ENCODE measurements around the gene FMO4.

GRCh38 chr1:171279234-171279633, 34.7 kb upstream of the FMO4 start:
- TF ChIP-seq TCF7L2 (IDR thresholded peaks at IDR 0.05; ENCODE audit: low read depth, low read length) = no peak
- no peak for TF ChIP-seq CTCF (IDR thresholded peaks at IDR 0.05)
- no peak for TF ChIP-seq SIN3A (IDR thresholded peaks at IDR 0.05; ENCODE audit: borderline replicate concordance, insufficient read depth, low read depth, low read length)

All from Panc1 (cell line).